Ascending aorta (tissue), 2 donors: ENCODE measurements around the gene SMG6. TPM values are rescaled to one million over a fixed set of nuclear protein-coding genes. Genes with fewer than 3 reads are reported as not detected.
"Not testable (repeated sequence)": the region's sequence is repeated elsewhere in the genome, so short reads cannot be mapped to it uniquely, and the experiment has no call there.

ENCODE experiments used
- DNase-seq, 2 donors: peaks; one replicate each; pipeline ENCODE4 v3.0.0-alpha.2; 2019; ENCODE audit warnings: low spot score in 2 of 2
- H3K27ac ChIP-seq, 2 donors: fragments of 200-600 bp; sonication (generic); one replicate each; pipeline ENCODE4 v1.5.1; 2016 to 2017; ENCODE audit warnings: mild to moderate bottlenecking in 1 of 2
- H3K27me3 ChIP-seq: fragments of 200-600 bp; sonication (generic); one replicate; pipeline ENCODE4 v1.5.1; 2017
- H3K36me3 ChIP-seq, 2 donors: fragments of 200-600 bp; sonication (generic); one replicate each; pipeline ENCODE4 v1.5.1; 2016
- H3K4me1 ChIP-seq, 2 donors: fragments of 200-600 bp; sonication (generic); one replicate each; pipeline ENCODE4 v1.5.1; 2016 to 2017; ENCODE audit warnings: mild to moderate bottlenecking in 1 of 2
- H3K4me3 ChIP-seq, 2 donors: fragments of 200-600 bp; sonication (generic); one replicate each; pipeline ENCODE4 v1.5.1; 2016 to 2017; ENCODE audit warnings: mild to moderate bottlenecking in 1 of 2
- H3K9me3 ChIP-seq, 2 donors: fragments of 200-600 bp; sonication (generic); one replicate each; pipeline ENCODE4 v1.5.1; 2016
- CTCF ChIP-seq, 3 experiments: fragments of 200-600 bp in 2 of 3; fragments of 450-650 bp in 1 of 3; sonication (generic) in 2 of 3; IDR thresholded peaks; one replicate each; pipeline ENCODE4 v1.5.1; 2016 to 2019; ENCODE audit warnings: antibody characterized with exemption in 3 of 3, mild to moderate bottlenecking in 1 of 3, moderate library complexity in 1 of 3
- intact Hi-C: fragments of 100-400 bp; cut with DNase I; formaldehyde crosslinking; loops from one replicate; pipeline ENCODE4 v1.15.1; 2023
- total RNA-seq: library from RNA; depleted of rRNA; stranded (reverse); fragments of >200 nt; gene quantifications from one replicate; pipeline ENCODE4 v1.1.0, GENCODE V29; 2016

The SMG6 gene
- total RNA-seq, 1 donor from 2014 or later = 50.8 TPM

DNA sequence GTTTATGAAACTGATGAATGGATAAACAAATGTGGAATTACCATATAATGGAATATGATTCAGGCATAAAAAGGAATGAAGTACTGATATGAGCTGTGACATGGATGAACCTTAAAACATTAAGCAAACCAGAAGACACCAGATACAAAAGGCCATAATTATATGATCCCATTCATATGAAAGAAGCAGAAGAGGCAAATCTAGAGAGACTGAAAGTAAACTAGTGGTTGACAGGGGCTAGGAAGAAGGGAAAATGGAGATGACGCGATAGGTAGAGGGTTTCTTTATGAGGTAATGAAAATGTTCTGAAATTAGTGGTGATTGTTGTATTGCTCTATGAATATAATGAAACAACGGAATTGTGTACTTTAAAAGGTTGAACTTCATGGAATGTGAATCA lies 160.3 kb downstream of the SMG6 start:
- no peak for TF ChIP-seq CTCF (IDR thresholded peaks at IDR 0.05)
- DNase-seq = no peak

DNA sequence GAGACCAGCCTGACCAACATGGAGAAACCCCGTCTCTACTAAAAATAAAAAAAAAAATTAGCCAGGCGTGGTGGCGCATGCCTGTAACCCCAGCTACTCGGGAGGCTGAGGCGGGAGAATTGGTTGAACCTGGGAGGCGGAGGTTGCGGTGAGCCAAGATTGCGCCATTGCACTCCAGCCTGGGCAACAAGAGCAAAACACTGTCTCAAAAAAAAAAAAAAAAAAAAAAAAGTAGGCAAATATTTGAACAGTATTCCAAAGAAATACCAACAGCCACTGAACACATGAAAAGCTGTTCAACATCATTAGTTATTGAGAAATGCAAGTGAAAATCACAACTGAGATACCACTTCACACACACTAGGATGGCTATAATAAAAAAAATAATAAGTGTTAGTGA lies 160.9 kb downstream of the SMG6 start:
- not testable (repeated sequence) for H3K27me3 ChIP-seq, H3K4me3 ChIP-seq

More for the DNA sequence above, 160.3 kb downstream of the SMG6 start:
- Histone ChIP-seq H3K27ac (no peak overlapping the region), H3K27me3 (no peaks in the 10 kb centered on the region), H3K9me3 (no peaks in the 10 kb centered on the region), H3K4me3 (no peak overlapping the region), H3K4me1 (peaks cover 0 to 4% of the 10 kb centered on the region in 2 donors), H3K36me3 (no peaks in the 10 kb centered on the region)
- intact Hi-C loops = no loop called here

DNA sequence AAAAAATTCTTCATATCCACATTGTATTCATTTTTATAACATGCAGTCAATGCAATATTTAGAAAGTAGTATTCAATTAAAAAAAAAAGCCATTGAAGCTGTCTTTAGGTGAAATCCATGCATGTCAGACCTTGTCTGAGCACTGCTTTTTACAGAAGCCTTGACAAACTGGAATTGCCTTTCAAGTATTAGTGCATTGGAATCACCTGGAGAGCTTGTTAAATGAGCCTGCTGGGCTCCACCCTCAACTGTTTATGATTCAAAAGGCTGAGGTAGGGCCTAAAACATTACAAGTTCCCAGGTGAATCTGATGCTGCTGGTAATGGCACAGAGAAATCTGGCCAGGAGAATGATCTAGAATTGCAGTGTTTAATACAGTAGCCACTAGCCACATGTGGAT lies 162.9 kb downstream of the SMG6 start:
- no peaks in the 10 kb centered on the region for H3K27me3 ChIP-seq
- intact Hi-C loops = no loop called here
- DNase-seq = no peak
- H3K27ac ChIP-seq = no peak overlapping the region
- H3K9me3 ChIP-seq = no peaks in the 10 kb centered on the region
- H3K36me3 ChIP-seq = no peaks in the 10 kb centered on the region
- TF ChIP-seq CTCF (IDR thresholded peaks at IDR 0.05) = no peak
- peaks cover 0 to 6% of the 10 kb centered on the region in 2 donors for H3K4me1 ChIP-seq
- no peak overlapping the region for H3K4me3 ChIP-seq

More for the DNA sequence above, 160.9 kb downstream of the SMG6 start:
- intact Hi-C loops, DNase-seq, H3K9me3 ChIP-seq, H3K36me3 ChIP-seq, H3K4me1 ChIP-seq, H3K27ac ChIP-seq: not testable (repeated sequence)

DNA sequence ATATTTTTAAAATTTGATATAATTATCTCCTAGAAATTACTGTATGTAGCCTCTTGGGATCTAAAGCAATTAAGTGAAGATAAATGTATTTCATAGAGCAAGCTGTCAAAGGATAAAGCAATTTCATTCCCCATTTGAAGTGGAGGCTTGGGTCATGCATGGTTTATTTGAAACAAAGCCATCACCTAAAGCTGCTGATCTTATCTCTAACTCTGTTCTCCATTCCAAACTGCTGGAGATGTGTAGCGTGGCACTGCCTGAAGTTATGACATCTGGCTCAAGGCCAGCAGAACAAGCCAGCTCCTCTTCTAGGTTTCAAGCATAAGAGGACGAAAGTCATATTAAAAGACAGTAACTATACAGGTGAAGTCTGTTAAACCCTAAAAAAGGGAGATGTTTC lies 164.8 kb downstream of the SMG6 start:
- no peak overlapping the region for H3K4me3 ChIP-seq
- H3K36me3 ChIP-seq = no peaks in the 10 kb centered on the region
- intact Hi-C loops = no loop called here
- H3K27ac ChIP-seq = peak overlapping the region in 1 of 2 donors; percentile 45
- no peaks in the 10 kb centered on the region for H3K27me3 ChIP-seq
- H3K9me3 ChIP-seq = no peaks in the 10 kb centered on the region
- TF ChIP-seq CTCF (IDR thresholded peaks at IDR 0.05) = no peak
- DNase-seq = no peak
- peaks cover 0 to 6% of the 10 kb centered on the region in 2 donors for H3K4me1 ChIP-seq

DNA sequence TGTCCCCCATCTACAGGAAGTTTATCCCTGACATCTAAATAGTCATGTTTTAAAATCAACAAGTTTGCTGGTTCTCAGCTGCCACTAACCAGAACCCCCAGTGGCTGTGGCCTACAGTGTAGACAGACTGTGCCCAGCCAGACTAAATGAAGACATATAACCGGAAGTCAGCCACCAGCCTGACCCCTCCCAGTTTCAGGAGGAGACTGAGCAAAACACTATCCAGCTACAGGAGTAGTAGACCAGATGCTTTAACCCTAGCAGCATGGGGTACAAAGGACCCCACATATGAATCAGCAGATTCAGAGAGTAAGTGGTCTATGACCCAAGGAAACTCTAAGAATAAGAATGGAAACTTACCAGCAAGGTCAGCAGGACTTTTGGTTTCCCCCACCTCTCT lies 165.3 kb downstream of the SMG6 start:
- no peaks in the 10 kb centered on the region for H3K36me3 ChIP-seq
- no peaks in the 10 kb centered on the region for H3K9me3 ChIP-seq
- no peak for TF ChIP-seq CTCF (IDR thresholded peaks at IDR 0.05)
- H3K4me1 ChIP-seq = peaks cover 0 to 6% of the 10 kb centered on the region in 2 donors
- H3K27me3 ChIP-seq = no peaks in the 10 kb centered on the region
- peak overlapping the region in 1 of 2 donors; percentile 45 for H3K27ac ChIP-seq
- intact Hi-C loops = no loop called here
- no peak for DNase-seq
- H3K4me3 ChIP-seq = no peak overlapping the region

GRCh38 chr17:2137342-2138098 lies 166.1 kb downstream of the SMG6 start:
- TF ChIP-seq CTCF (IDR thresholded peaks at IDR 0.05) = no peak
- Histone ChIP-seq H3K27me3 (no peaks in the 10 kb centered on the region), H3K36me3 (no peaks in the 10 kb centered on the region), H3K4me3 (no peak overlapping the region), H3K4me1 (peaks cover 0 to 6% of the 10 kb centered on the region in 2 donors), H3K27ac (no peak overlapping the region), H3K9me3 (no peaks in the 10 kb centered on the region)
- DNase-seq = no peak
- intact Hi-C loops = no loop called here
